PC-3 (cell line): ENCODE results near the gene ADCY9. TPM values are rescaled to one million over a fixed set of nuclear protein-coding genes. Genes with fewer than 3 reads are reported as not detected.
A peak's percentile ranks its signal among the peaks of the same experiment; 100 is the strongest.

Experiments used
- ATAC-seq: fragments of 200-7000 bp; cut with Tn5 transposase; 2 replicates; pipeline ENCODE4 v1.9.1; 2020; ENCODE audit warnings: mild to moderate bottlenecking, moderate library complexity
- BruUV-seq: library from RNA; stranded (reverse); fragments of 400-500 nt; replicated peaks from 2 replicates; lab custom pipeline; 2021; lab: Mats Ljungman, UMichigan
- CTCF ChIA-PET: fragments of 300-600 bp; sonication (Branson Sonifier 250); formaldehyde crosslinking; loops from one replicate; lab custom pipeline; 2022; ENCODE audit warnings: antibody characterized with exemption; lab: Charles Lee
- POLR2A ChIA-PET: fragments of 300-600 bp; sonication (Branson Sonifier 250); formaldehyde crosslinking; loops from one replicate; lab custom pipeline; 2022; ENCODE audit warnings: antibody characterized with exemption; ENCODE audit not compliant: unreplicated experiment; lab: Charles Lee
- DNase-seq: peaks from one replicate; pipeline ENCODE4 v3.0.0-alpha.2; 2015
- H2AFZ ChIP-seq: fragments of 300-600 bp; sonication (generic); 2 replicates; pipeline ENCODE4 v1.6.0; 2016; ENCODE audit warnings: antibody characterized with exemption, low read length
- H3F3A ChIP-seq: fragments of 300-600 bp; sonication (generic); one replicate; pipeline ENCODE4 v1.6.0; 2017; ENCODE audit warnings: antibody characterized with exemption, low read length, control low read depth, mild to moderate bottlenecking; ENCODE audit not compliant: unreplicated experiment
- H3K27ac ChIP-seq: fragments of 300-600 bp; sonication (generic); 2 replicates; pipeline ENCODE4 v1.5.1; 2016; ENCODE audit warnings: mild to moderate bottlenecking, low read length
- H3K27me3 ChIP-seq: fragments of 300-600 bp; sonication (generic); 2 replicates; pipeline ENCODE4 v1.6.1; 2016; ENCODE audit warnings: low read length, mixed read lengths
- H3K36me3 ChIP-seq: fragments of 300-600 bp; sonication (generic); 2 replicates; pipeline ENCODE4 v1.6.1; 2016; ENCODE audit warnings: low read depth, mixed run types, low read length, mixed read lengths
- H3K4me1 ChIP-seq: fragments of 300-600 bp; sonication (generic); 2 replicates; pipeline ENCODE4 v1.5.1; 2016; ENCODE audit warnings: low read length; ENCODE audit not compliant: insufficient read depth
- H3K4me2 ChIP-seq: fragments of 300-600 bp; sonication (generic); 2 replicates; pipeline ENCODE4 v1.6.0; 2016; ENCODE audit warnings: low read length
- H3K4me3 ChIP-seq: fragments of 300-600 bp; sonication (generic); 2 replicates; pipeline ENCODE4 v1.5.1; 2016; ENCODE audit warnings: mild to moderate bottlenecking, low read length, mixed read lengths
- H3K79me2 ChIP-seq: fragments of 300-600 bp; sonication (generic); 2 replicates; pipeline ENCODE4 v1.6.1; 2017; ENCODE audit warnings: low read length, mixed read lengths
- H3K9ac ChIP-seq: fragments of 300-600 bp; sonication (generic); 2 replicates; pipeline ENCODE4 v1.6.0; 2016; ENCODE audit warnings: mild to moderate bottlenecking, low read length
- H3K9me2 ChIP-seq: fragments of 300-600 bp; sonication (generic); replicated peaks from 2 replicates; pipeline ENCODE4 v1.6.1; 2016; ENCODE audit warnings: mixed run types, low read length, mixed read lengths
- H3K9me3 ChIP-seq: fragments of 300-600 bp; sonication (generic); 2 replicates; pipeline ENCODE4 v1.6.1; 2016; ENCODE audit warnings: low read length, mixed read lengths
- H4K20me1 ChIP-seq: fragments of 300-600 bp; sonication (generic); 2 replicates; pipeline ENCODE4 v1.6.1; 2016; ENCODE audit warnings: low read length, mixed read lengths
- EZH2 ChIP-seq: fragments of 300-600 bp; sonication (generic); IDR thresholded peaks from one replicate; pipeline ENCODE4 v1.6.1; 2017; ENCODE audit warnings: antibody characterized with exemption, mild to moderate bottlenecking, low read length; ENCODE audit not compliant: unreplicated experiment
- EZH2phosphoT487 ChIP-seq: fragments of 300-600 bp; sonication (generic); IDR thresholded peaks from 2 replicates; pipeline ENCODE4 v1.6.1; 2018; ENCODE audit warnings: mild to moderate bottlenecking, antibody characterized with exemption, low read length, borderline replicate concordance
- intact Hi-C: fragments of 100-400 bp; cut with micrococcal nuclease; formaldehyde crosslinking; loops from 2 replicates; pipeline ENCODE4 v1.9.0; 2023
- total RNA-seq: library from RNA; depleted of rRNA; stranded (reverse); fragments of >200 nt; gene quantifications from 2 replicates; pipeline ENCODE4 v1.2.3, GENCODE V29; 2014
- TF ChIP-seq, protein P1 (sequence below): fragments of 300-600 bp; sonication (generic); conservative IDR thresholded peaks from 2 replicates; pipeline ENCODE4 v1.5.1; 2017; ENCODE audit warnings: antibody characterized with exemption, low read depth, mild to moderate bottlenecking, low read length

Gene ADCY9
- total RNA-seq, 1 experiment from 2014 or later, result 6.2 TPM

DNA sequence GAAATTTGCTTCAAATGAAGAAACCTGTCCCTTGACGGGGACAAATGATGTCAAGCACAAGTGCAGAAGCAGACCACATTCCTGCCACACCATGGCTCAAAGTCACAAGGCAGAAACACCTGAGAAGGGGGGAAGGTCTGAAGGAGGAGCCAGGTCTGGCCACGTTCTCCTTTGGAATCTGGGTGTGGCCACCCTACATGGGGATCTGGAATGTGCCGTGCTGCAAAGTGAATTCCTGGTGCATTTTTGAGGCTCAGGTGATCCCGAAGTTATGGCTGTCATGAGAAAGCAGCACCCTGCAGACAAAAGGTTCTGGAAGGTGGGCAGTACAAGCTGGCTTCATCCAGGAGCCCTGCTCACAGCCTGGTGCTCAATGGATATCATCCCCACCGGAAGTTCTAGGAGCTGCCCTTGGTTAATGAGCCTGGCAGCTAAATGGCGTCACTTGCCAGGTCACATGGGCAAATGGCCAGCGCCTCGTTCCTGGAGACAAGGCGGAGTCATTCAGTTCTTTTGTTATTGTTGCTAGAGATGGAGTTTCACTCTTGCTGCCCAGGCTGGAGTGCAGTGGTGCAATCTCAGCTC is 20.1 kb upstream of the ADCY9 start:
- Histone ChIP-seq H3K9me3 (no peaks in the 10 kb centered on the region), H3K9me2 (no peaks in the 10 kb centered on the region), H3K4me3 (no peak overlapping the region), H3K4me2 (peak overlapping the region; percentile 33), H3F3A (no peaks in the 10 kb centered on the region), H3K27ac (no peak overlapping the region), H2AFZ (peak overlapping the region; percentile 78), H3K79me2 (no peaks in the 10 kb centered on the region), H3K4me1 (peaks cover 10% of the 10 kb centered on the region), H3K27me3 (no peaks in the 10 kb centered on the region), H4K20me1 (no peaks in the 10 kb centered on the region), H3K9ac (no peak overlapping the region), H3K36me3 (no peaks in the 10 kb centered on the region)
- ChIA-PET POLR2A (no interaction called here), CTCF (no interaction called here)
- ATAC-seq (peak; percentile 64), DNase-seq (peak; percentile 71)
- intact Hi-C loops, result no loop called here
- no TSS peak for BruUV-seq
- TF ChIP-seq, protein P1, sequence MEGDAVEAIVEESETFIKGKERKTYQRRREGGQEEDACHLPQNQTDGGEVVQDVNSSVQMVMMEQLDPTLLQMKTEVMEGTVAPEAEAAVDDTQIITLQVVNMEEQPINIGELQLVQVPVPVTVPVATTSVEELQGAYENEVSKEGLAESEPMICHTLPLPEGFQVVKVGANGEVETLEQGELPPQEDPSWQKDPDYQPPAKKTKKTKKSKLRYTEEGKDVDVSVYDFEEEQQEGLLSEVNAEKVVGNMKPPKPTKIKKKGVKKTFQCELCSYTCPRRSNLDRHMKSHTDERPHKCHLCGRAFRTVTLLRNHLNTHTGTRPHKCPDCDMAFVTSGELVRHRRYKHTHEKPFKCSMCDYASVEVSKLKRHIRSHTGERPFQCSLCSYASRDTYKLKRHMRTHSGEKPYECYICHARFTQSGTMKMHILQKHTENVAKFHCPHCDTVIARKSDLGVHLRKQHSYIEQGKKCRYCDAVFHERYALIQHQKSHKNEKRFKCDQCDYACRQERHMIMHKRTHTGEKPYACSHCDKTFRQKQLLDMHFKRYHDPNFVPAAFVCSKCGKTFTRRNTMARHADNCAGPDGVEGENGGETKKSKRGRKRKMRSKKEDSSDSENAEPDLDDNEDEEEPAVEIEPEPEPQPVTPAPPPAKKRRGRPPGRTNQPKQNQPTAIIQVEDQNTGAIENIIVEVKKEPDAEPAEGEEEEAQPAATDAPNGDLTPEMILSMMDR, result no peak
- no peak for TF ChIP-seq EZH2phosphoT487
- no peak for TF ChIP-seq EZH2

DNA sequence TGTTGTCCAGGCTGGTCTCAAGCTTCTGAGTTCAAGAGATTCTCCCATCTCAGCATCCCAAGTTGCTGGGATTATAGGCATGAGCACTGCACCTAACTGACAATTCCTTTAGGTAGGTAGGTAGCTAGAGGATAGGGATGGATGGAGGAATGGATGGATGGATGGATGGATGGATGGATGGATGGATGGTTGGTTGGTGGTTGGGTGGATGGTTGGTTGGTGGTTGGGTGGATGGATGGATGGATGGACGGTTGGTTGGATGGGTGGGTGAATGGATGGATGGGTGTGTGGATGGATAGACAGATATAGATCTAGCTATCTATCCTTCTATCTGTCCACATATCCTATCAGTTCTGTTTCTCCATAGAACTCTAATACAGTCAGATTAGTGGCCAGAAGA is 19.3 kb upstream of the ADCY9 start:
- ChIA-PET POLR2A (no interaction called here), CTCF (no interaction called here)
- Histone ChIP-seq H3K4me1 (peaks cover 10% of the 10 kb centered on the region), H3K27ac (no peak overlapping the region), H3K79me2 (no peaks in the 10 kb centered on the region), H3K9ac (no peak overlapping the region), H3K4me3 (no peak overlapping the region), H2AFZ (no peak overlapping the region), H3K27me3 (no peaks in the 10 kb centered on the region), H4K20me1 (no peaks in the 10 kb centered on the region), H3K9me3 (no peaks in the 10 kb centered on the region), H3K4me2 (no peak overlapping the region), H3F3A (no peaks in the 10 kb centered on the region), H3K36me3 (no peaks in the 10 kb centered on the region), H3K9me2 (no peaks in the 10 kb centered on the region)
- no peak for DNase-seq
- TF ChIP-seq, protein P1, result no peak
- no peak for TF ChIP-seq EZH2phosphoT487
- no peak for TF ChIP-seq EZH2
- intact Hi-C loops, result no loop called here
- BruUV-seq, result no TSS peak
- ATAC-seq, result no peak

DNA sequence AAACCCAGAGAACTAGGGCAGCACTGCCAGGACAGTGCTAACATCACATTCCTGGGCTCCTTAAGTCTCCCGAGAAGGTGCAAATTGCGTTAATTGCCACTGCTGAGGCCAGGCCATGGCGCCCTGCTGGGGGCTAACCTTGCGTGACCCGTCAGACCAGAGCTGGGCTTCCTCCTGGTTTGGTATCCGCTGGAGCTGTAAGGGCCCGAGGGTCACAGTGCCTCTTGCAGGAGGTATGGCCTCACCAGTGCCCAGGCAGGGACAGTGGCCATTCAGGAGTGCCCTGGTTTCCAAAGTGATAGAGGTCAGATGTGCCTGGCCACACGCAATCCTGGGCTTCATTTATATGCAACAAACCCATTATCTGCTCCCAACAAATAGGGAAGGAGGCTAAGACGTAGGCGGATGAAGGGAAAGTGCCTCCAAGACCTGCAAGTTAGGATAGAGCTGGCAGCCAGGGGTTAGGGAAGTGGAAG is 17.7 kb upstream of the ADCY9 start:
- ATAC-seq (no peak), DNase-seq (no peak)
- H3K4me3 ChIP-seq, result no peak overlapping the region
- no peak overlapping the region for H3K9ac ChIP-seq
- no TSS peak for BruUV-seq
- H3K9me3 ChIP-seq, result no peaks in the 10 kb centered on the region
- no peaks in the 10 kb centered on the region for H3K27me3 ChIP-seq
- H4K20me1 ChIP-seq, result no peaks in the 10 kb centered on the region
- intact Hi-C loops, result no loop called here
- TF ChIP-seq EZH2phosphoT487 (no peak), EZH2 (no peak)
- TF ChIP-seq, protein P1, result no peak
- H3K36me3 ChIP-seq, result no peaks in the 10 kb centered on the region
- H3K4me2 ChIP-seq, result no peak overlapping the region
- no peaks in the 10 kb centered on the region for H3F3A ChIP-seq
- ChIA-PET CTCF (no interaction called here), POLR2A (no interaction called here)
- no peak overlapping the region for H3K27ac ChIP-seq
- no peaks in the 10 kb centered on the region for H3K79me2 ChIP-seq
- H3K9me2 ChIP-seq, result no peaks in the 10 kb centered on the region
- peaks cover 10% of the 10 kb centered on the region for H3K4me1 ChIP-seq
- H2AFZ ChIP-seq, result no peak overlapping the region
